ENCODE data around the gene VKORC1. TPM values are rescaled to one million over a fixed set of nuclear protein-coding genes. Genes with fewer than 3 reads are reported as not detected.

The VKORC1 gene
- total RNA-seq, 1 donor from 2014 or later: 53.4 TPM

DNA sequence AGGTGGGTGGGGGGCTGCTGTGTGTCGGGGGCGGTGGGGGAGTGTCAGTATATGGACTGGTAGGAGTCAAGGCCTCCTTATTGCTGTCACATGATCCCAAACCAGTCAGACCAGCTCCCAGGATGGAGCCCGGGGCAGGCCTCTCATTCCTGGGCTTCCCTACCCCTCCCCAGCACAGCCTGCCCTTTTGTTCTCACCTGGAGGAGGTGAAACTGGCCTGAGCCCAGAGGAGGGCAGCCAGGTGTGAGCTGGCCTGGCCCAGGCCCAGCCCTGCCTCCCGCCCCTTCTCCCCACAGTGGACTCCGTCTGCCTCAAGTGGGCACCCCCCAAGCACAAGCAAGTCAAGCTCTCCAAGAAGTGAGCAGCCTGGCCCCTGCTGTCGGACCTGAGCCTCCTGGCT, 36.3 kb upstream of the VKORC1 start:
- intact Hi-C loops (cut with micrococcal nuclease): no loop called here

DNA sequence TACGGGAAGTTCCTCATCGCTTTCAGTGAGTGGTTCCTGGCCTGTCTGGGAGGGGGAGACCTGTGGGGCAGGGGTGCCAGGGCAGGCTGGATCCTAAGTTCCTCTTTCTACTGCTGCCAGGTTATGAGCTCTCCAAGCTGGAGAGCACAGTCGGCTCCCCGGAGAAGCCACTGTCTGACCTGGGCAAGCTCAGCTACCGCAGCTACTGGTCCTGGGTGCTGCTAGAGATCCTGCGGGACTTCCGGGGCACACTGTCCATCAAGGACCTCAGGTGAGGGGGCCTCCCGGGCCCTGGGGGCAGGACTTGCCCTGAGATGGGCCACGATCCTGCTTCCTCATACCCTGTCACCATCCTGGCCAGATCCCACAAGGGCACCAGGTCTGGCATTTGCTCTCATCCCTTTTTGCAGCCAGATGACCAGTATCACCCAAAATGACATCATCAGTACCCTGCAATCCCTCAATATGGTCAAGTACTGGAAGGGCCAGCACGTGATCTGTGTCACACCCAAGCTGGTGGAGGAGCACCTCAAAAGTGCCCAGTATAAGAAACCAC, 35.8 kb upstream of the VKORC1 start:
- intact Hi-C loops (cut with micrococcal nuclease): no loop called here

DNA sequence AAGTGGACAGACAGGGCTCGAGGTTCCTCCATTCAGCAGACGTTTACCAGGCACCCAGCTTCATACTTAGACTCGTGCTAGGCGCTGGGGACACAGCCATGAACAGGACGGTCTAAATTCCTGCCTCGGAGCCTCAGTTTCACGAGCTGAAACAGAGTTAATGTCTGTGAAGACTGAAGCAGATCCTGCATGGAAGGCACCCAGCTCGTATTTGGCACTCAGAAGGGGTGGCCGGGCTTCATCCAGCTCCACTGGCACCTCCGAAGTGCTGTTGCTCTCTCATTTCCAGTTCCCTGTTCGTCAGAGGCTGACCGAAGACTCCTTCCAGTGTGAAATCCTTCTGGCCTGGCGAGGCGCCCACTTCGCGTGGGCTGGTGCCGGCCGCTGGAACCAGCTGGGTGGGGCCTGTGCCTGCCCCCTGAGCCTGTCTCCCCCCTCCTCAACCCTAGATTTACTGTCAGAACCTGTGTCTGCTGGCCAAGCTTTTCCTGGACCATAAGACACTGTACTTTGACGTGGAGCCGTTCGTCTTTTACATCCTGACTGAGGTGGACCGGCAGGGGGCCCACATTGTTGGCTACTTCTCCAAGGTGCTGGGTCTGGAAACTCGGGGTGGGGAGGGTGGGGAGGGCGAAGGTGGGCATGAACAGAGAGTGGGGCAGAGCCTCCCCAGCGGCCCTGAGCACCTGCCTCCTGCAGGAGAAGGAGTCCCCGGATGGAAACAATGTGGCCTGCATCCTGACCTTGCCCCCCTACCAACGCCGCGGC, 35.2 kb upstream of the VKORC1 start:
- intact Hi-C loops (cut with micrococcal nuclease): no loop called here

DNA sequence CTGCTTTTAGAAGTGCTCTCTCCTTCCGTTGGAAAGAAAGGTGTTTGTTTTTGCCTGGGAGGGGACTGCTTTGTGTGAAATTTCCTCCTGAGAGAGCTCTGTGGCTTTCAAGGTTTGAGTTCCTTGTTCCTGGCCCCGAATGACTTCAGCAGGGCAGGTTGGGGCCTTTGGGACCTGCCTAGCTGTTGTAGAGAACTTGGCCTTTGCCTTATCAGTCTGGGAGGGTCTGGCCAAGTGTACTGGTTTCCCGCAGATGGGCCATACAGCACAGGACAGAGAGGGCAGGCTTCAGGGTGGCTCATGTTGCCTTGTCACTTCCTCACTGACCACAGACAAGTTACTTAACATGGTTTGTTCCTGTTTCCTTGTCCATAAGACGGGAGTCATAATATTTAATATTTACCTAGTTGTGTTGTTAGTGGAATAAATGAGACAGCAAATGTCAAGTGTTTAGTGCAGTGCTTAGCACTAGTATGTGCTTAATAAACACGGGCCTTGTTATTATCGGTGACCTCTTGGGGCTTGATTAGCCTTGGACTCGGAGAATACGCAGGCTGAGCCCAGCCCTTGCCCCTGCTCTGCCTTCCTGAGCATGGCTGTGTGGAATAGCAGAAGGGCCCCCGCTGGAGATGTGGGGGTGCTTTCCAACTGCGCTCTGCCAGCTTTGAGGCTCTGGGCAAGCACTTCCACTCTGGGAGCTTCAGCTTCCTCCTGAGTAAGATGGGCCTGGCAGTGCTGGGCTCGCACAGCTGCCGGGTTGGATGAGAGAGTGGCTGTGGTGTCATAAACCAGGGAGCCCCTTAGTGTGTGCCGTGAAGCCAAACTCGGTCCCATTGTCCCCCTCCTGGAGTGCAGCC, 34.3 kb upstream of the VKORC1 start:
- intact Hi-C loops (cut with micrococcal nuclease): no loop called here

DNA sequence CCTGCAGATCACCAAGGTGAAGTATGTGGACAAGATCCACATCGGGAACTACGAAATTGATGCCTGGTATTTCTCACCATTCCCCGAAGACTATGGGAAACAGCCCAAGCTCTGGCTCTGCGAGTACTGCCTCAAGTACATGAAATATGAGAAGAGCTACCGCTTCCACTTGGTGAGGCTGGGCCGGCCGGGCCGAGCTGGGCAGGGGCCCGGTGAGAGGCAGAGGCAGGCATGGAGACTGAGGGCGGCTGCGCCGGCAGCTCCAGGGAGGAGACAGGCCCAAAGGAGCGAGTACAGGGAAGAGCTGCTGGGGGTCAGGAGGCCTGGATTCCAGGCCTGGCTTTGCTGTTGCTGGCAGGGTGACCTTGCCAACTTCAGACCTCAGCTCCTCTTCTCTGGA, 32.6 kb upstream of the VKORC1 start:
- intact Hi-C loops (cut with micrococcal nuclease): no loop called here

DNA sequence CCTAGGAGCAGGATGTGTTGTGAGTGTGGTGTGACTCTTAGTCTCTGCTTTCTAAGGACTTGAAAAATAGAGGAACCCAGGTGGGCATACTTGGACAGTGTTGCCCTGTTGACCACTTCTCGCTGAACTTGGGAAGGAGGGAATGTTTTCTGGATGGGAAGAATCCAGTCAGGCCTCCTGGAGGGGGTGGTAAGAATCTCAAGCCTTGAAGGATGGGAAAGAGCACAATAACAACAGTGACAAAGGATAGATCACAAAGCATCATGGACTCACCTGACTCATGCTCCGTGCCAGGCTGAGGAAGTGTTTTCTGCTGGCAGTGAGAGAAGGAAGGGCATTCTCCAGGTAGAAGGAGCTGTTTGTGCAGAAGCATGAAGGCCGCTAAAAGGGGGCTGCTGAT, 31.2 kb upstream of the VKORC1 start:
- intact Hi-C loops (cut with micrococcal nuclease): no loop called here

DNA sequence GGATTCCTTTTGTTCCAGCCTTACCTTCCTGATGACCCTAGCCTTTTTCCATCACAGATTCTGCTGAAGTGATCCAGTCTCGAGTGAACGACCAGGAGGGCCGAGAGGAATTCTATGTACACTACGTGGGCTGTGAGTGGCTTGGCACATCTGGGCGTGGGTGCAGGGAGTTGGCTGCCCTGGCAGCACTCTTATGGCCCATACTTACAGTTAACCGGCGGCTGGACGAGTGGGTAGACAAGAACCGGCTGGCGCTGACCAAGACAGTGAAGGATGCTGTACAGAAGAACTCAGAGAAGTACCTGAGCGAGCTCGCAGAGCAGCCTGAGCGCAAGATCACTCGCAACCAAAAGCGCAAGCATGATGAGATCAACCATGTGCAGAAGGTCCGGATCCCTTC, 25.5 kb upstream of the VKORC1 start:
- intact Hi-C loops (cut with micrococcal nuclease): no loop called here

DNA sequence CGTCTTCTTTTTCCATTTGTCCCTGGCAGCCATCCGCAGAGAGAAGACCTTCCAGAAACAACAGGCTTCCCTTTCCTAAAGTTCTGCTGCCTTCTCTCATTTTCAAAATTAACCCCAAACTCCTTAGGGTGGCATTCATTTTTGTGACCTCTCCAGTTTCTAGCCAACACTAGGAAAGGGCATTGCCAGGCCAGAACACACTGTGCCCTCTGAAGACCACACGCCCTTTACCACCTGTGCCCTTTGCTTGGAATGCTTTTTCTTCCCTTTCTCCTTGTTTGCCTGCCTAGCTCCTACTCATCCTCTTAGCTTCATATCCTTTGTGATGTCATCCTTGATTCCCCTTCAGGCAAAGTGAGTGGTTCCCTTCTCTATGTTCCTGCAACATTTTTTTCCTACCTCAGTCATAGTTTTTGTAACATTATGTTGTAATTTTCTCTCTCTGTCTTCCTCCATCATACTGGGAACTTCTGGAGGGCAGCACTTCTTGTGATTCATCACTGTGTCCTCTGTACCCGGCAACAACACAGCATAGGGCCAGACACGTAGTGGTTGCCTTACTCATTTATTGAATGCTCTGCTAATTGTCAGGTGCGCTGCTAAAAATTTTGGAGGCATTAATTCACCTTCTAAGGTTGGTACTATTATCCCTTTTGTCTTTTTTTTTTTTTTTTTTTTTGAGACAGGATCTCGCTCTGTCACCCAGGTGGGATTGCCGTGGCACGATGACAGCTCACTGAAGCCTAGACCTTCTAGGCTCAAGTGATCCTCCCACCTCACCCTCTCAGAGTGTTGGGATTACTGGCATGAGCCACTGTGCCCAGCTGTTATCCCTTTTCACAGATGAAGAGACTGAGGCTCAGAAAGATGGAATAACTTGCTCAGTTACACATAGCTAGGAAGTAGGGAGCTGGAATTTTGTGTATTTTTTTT, 23.9 kb upstream of the VKORC1 start:
- intact Hi-C loops (cut with micrococcal nuclease): loop anchor here (5.0 kb wide), 1 partner anchor 86 kb away; the partner anchor contains the start of gene STX4

DNA sequence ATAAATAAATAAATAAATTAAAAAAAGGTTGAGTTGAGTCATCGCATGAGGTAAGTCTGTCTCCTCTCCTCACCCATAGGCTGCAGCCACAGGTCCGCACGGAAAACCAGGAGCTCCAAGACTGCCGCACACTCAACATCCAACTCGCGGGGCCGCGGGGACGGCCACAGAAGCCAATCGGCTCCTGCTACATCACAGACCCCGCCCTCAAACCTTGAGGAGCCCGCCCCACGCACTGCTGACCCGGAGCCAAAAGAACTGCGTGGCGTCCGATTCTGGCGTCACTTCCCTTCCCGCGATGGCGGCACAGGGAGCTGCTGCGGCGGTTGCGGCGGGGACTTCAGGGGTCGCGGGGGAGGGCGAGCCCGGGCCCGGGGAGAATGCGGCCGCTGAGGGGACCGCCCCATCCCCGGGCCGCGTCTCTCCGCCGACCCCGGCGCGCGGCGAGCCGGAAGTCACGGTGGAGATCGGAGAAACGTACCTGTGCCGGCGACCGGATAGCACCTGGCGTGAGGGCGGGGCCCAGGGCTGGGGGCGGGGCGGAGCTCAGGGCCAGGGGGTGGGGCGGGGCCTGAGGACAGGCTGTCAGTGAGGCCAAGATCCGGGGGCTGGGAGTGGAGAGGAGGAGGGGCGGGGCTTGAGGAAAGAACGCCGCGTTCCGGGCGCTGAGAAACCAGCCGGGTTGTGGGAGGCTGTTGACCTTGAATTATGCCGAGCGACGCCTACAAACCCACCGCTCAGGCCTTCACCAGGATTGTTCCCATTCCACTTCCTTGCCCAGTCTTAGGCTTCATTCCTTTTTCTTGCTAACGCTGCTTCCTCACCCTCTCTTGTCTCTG, 23.0 kb upstream of the VKORC1 start, which contains the start of gene KAT8:
TSS of gene KAT8 (plus strand) at position 281 of the 839 bp plus-strand sequence. CDS start at position 299, 18 bp downstream.
- intact Hi-C loops (cut with micrococcal nuclease): loop anchor here (1.0 to 5.0 kb wide), 7 partner anchors 23 to 342 kb away; partner anchors contain the start of genes ARMC5, FUS, SETD1A and STX4

DNA sequence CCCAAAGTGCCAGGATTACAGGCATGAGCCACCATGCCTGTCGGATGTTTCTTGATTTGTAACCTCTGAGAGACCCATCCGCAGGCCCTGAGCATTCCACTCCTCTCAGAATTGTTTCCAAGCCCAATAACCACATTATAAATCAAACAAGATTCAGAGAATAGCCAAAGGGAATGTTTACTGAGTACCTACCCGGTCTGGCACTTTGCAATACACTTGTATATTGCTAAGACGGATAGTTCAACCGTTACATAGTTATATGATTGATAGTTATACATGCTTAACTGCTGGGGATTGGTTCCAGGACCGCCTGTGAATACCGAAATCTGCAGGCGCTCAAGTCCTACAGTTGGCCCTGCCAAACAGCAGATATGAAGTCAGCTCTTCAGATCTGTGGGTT, 19.9 kb upstream of the VKORC1 start:
- intact Hi-C loops (cut with micrococcal nuclease): no loop called here

DNA sequence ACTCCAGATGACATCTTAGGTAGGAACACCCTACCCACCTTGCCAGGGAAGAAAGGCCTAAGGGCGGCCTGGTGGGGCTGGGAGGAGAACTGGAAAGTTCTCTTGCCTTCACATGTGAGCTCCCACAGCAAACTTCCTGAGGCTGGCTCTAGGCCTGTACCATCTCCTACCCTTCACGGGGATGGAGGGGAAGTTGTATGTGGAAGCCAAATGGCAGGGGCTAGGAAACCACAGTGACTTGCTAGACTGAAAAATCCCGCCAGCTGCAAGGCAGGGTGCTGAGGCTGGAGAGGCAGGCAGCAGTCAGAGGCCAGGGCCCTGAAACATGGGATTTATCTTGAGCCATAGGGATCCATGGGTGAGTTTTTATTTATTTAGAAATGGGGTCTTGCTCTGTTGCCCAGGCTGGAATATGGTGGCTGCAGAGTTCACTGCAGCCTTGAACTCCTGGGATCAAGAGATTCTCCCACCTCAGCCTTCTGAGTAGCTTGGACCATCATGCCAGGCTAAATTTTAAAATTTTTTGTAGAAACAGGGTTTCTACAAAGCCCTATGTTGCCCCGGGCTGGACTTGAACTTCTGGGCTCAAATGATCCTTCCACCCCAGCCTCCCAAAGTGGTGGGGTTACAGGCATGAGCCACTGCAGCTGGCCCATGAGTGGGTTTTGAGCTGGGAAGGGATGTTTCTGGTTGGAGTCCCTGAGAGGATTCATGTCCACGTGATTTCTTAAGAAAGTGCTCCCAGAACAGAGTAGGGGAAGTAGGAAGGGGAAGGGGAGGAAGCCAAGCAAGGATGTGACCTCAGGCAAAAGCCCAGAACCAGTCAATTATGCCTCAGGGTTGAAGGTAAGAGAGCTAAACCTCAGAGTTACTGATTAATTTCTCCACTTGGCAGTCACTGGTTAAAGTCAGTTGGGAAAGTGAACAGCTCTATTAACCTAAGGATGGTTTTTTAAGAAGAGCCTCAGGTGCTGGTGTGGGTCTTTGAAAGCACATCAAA, 18.8 kb upstream of the VKORC1 start:
- intact Hi-C loops (cut with micrococcal nuclease): no loop called here

DNA sequence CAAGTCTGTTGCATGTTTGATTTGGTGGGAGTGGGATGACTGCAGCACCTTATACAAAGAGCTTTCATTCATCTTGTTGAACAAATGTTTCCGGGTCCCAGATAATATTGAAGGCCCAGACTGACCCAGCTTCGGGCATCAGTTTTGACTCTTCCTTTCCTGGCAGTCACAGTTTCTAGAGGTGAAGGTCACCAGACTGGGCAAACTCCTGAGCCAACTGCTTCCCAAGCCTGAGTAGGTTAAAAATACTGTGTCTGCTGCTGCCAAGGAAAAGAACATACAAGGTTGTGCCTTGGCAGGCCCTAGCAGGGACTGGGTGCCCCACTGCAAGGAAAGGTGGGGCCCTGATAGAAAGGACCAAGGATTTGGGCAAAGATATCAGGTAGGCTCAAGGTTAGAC, 18.1 kb upstream of the VKORC1 start:
- intact Hi-C loops (cut with micrococcal nuclease): no loop called here

DNA sequence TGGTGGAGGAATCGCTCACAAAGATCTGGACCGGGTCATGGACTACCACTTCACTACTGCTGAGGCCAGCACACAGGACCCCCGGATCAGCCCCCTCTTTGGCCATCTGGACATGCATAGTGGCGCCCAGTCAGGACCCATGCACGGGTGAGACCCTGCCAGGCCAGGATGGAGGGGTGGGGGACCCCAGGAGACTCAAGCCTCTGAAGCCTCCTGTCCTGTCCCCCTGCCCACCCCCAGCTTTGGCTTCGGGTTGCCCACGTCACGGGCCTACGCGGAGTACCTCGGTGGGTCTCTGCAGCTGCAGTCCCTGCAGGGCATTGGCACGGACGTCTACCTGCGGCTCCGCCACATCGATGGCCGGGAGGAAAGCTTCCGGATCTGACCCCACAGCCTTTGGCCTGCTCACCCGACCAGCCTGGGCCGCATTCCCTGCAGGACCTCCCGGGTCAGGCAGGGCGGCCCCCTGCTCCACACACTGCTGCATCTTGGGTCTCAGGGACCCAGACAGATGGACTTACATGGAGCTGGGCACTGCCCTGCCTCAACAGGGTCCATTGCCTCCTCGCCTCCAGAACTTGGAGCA, 17.4 kb upstream of the VKORC1 start:
- intact Hi-C loops (cut with micrococcal nuclease): no loop called here

DNA sequence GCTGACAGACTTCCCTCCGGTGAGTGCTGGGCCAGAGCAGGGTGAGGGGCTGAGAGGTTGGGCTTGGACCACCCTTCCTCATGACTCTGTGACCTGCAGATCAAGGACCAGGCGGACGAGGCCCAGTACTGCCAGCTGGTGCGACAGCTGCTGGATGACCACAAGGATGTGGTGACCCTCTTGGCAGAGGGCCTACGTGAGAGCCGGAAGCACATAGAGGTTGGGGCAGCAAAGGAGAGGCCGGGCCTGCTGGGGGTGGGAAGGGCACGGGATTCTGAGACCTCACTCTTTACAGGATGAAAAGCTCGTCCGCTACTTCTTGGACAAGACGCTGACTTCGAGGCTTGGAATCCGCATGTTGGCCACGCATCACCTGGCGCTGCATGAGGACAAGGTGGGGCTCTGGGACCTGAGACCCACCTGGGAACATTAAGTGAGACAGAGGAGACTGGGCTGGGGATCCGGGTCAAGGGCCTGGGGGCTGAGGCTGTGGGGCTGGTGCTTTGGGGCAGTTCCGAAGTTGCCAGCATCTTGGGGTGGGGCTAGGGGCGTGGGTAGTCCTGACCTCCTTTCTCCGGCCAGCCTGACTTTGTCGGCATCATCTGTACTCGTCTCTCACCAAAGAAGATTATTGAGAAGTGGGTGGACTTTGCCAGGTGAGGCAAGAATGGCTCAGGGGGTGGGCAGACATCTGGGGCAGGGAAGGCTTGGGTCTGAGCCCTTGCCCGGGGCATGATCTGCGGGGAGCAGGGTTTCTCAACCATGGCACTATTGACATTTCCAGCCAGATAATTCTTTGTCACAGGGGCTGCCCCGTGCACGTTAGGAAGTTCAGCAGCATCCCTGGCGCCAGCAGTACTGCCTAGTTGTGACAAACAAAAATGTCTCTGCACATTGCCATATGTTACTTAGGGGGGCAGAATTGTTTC, 15.8 kb upstream of the VKORC1 start:
- intact Hi-C loops (cut with micrococcal nuclease): no loop called here

DNA sequence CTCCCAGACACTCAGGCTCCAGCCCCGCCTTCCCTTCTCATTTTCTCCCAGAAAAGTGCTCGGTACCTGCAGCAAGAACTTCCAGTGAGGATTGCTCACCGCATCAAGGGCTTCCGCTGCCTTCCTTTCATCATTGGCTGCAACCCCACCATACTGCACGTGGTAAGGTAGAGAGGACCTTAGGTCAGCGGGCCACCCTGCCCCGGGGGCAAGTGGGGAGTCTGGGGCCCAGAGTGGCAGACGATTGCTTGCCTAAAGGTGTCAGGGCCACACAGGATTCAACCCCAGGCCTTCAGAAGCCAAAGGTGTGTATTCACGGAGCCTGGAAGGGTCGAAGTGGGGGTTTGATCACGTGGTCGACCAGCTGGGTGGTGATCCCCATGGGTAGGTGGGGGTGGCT, 15.0 kb upstream of the VKORC1 start:
- intact Hi-C loops (cut with micrococcal nuclease): loop anchor here (2.0 kb wide), 1 partner anchor 33 kb away; no protein-coding TSS in a partner anchor

DNA sequence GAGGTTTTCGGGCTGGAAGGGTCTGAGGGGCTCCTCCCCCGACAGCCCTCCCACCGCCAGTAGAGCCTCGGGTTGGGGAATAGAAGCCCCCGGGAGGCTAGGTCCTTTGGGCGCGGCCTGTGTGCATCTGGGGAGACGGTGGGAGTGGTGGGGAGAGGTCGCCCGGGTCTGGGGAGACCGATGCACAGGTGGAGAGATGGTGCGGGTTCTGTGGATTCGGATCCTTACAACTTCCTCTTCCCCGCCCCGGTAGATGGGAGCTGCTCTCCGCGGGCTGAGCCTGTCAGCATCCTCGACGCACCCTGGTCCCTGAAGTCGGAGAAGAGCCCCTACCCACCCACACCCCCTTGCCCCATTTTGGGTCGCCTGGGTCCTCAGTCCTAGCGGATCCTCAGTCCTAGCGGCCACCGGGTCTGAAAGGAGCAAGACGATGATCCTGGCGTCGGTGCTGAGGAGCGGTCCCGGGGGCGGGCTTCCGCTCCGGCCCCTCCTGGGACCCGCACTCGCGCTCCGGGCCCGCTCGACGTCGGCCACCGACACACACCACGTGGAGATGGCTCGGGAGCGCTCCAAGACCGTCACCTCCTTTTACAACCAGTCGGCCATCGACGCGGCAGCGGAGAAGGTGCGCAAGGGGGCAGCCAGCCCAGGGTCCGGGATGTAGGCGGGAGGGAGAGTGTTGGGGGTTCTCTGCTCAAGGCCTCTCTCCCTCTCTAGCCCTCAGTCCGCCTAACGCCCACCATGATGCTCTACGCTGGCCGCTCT, 14.4 kb upstream of the VKORC1 start:
- intact Hi-C loops (cut with micrococcal nuclease): loop anchor here (2.0 kb wide), 1 partner anchor 34 kb away; no protein-coding TSS in a partner anchor

Data from T-helper 2 cell treated with Interferon-gamma antibody and Interleukin-4, amounts not matched to agents 100 ng/mL and 5 ng/mL, for 36 hours (primary cell).